HepG2 (cell line): ENCODE data around the gene CABLES2. TPM values are rescaled to one million over a fixed set of nuclear protein-coding genes. Genes with fewer than 3 reads are reported as not detected.
A peak's percentile ranks its signal among the peaks of the same experiment; 100 is the strongest.

ENCODE experiments used
- FOSL1 ChIP-seq: sonication (generic); formaldehyde crosslinking; IDR thresholded peaks from 2 replicates; pipeline ENCODE4 v1.9.0; 2021; ENCODE audit warnings: missing genetic modification reagents, borderline replicate concordance
- GABPB1 ChIP-seq: IDR thresholded peaks from 2 replicates; pipeline ENCODE4 v1.6.1; 2016; ENCODE audit warnings: mild to moderate bottlenecking, missing genetic modification reagents, moderate library complexity, missing compliant biosample characterization
- HMGXB3 ChIP-seq: sonication (generic); formaldehyde crosslinking; IDR thresholded peaks from 2 replicates; pipeline ENCODE4 v1.4.0; 2020; ENCODE audit warnings: missing genetic modification reagents, borderline replicate concordance
- HNF1A ChIP-seq, 2 experiments: sonication (generic) in 1 of 2; formaldehyde crosslinking in 1 of 2; IDR thresholded peaks; 2 replicates each; pipeline versions ENCODE4 v1.4.0 to v1.6.1; 2016 to 2020; ENCODE audit warnings: borderline replicate concordance in 1 of 2, low read depth in 1 of 2, mild to moderate bottlenecking in 1 of 2, missing genetic modification reagents in 1 of 2
- HNF4A ChIP-seq: sonication (generic); formaldehyde crosslinking; IDR thresholded peaks from 2 replicates; pipeline ENCODE4 v1.4.0; 2020; ENCODE audit warnings: missing genetic modification reagents
- HNF4G ChIP-seq, 2 experiments: sonication (generic) in 1 of 2; formaldehyde crosslinking in 1 of 2; IDR thresholded peaks; 2 replicates each; pipeline versions ENCODE4 v1.4.0 to v1.6.1; 2011 to 2020; ENCODE audit warnings: borderline replicate concordance in 2 of 2, low read depth in 2 of 2, mild to moderate bottlenecking in 2 of 2, low read length in 1 of 2, missing genetic modification reagents in 1 of 2, moderate library complexity in 1 of 2
- HNRNPH1 ChIP-seq: fragments of 200-400 bp; formaldehyde crosslinking; optimal IDR thresholded peaks from 2 replicates; pipeline ENCODE3; 2017; ENCODE audit warnings: mild to moderate bottlenecking, low read depth, low read length
- HNRNPLL ChIP-seq: fragments of 200-400 bp; formaldehyde crosslinking; IDR thresholded peaks from 2 replicates; pipeline ENCODE4 v1.6.1; 2017; ENCODE audit warnings: mild to moderate bottlenecking, low read depth, low read length; ENCODE audit not compliant: poor library complexity, severe bottlenecking
- KDM2A ChIP-seq: sonication (generic); formaldehyde crosslinking; IDR thresholded peaks from 2 replicates; pipeline ENCODE4 v1.4.0; 2020; ENCODE audit warnings: low read depth, missing genetic modification reagents, borderline replicate concordance
- PPARG ChIP-seq: conservative IDR thresholded peaks from 2 replicates; pipeline ENCODE4 v1.6.1; 2016; ENCODE audit warnings: missing biosample characterization, missing genetic modification reagents
- REPIN1 ChIP-seq: sonication (generic); formaldehyde crosslinking; IDR thresholded peaks from 2 replicates; pipeline ENCODE4 v1.8.0; 2022; ENCODE audit warnings: missing genetic modification reagents, low read depth, mild to moderate bottlenecking, borderline replicate concordance
- SP1 ChIP-seq, 2 experiments: fragments of 450-650 bp in 1 of 2; sonication (generic) in 1 of 2; formaldehyde crosslinking in 1 of 2; IDR thresholded peaks; 2 replicates each; pipeline versions ENCODE4 v1.4.0 to v1.6.1; 2016 to 2020; ENCODE audit warnings: missing genetic modification reagents in 1 of 2
- ZNF18 ChIP-seq: sonication (generic); formaldehyde crosslinking; IDR thresholded peaks from 2 replicates; pipeline ENCODE4 v1.8.0; 2022; ENCODE audit warnings: mild to moderate bottlenecking, missing genetic modification reagents; ENCODE audit not compliant: insufficient replicate concordance
- ZNF367 ChIP-seq: sonication (generic); formaldehyde crosslinking; IDR thresholded peaks from 2 replicates; pipeline ENCODE4 v1.4.0; 2020; ENCODE audit warnings: missing genetic modification reagents, borderline replicate concordance
- ZNF740 ChIP-seq: sonication (generic); formaldehyde crosslinking; IDR thresholded peaks from 2 replicates; pipeline ENCODE4 v1.4.0; 2020; ENCODE audit warnings: missing genetic modification reagents
- polyA plus RNA-seq, 8 experiments: library from polyadenylated mRNA; depleted of rRNA in 3 of 8; stranded (reverse) in 7 of 8; unstranded in 1 of 8; fragments of >200 nt; fragmentation: Illumina TruSeq in 4 of 8; extraction: Trizol in 4 of 8; gene quantifications; 2 replicates each; pipeline versions ENCODE4 v1.2.1 to v1.2.3, GENCODE V29; 2011 to 2016; ENCODE audit warnings: low read depth in 4 of 8, missing spikeins in 1 of 8, mixed read lengths in 1 of 8; ENCODE audit not compliant: insufficient read depth in 1 of 8
- total RNA-seq, 5 experiments: library from RNA; depleted of rRNA; stranded (reverse); fragments of >200 nt; fragmentation: Illumina TruSeq; extraction: Trizol; gene quantifications; 2 replicates each; pipeline ENCODE4 v1.2.3, GENCODE V29; 2016; ENCODE audit warnings: low read depth in 1 of 5

CABLES2 gene
- total and polyA plus RNA-seq, 2 of the 13 experiments (the other 11 are each of a cell fraction or from before 2014, with no cell fraction given) = 5.2 to 9.7 TPM

GRCh38 chr20:62405108-62405980, 1.7 kb downstream of the CABLES2 start (continued):
- TF ChIP-seq HNF1A (IDR thresholded peaks at IDR 0.05; ENCODE audit: low read depth) (no peak), HNF1A (CRISPR knock-in tag; IDR thresholded peaks at IDR 0.05; ENCODE audit: borderline replicate concordance) (0 out of 2 replicates have a peak, but pooled peaks have one; percentile 27), HMGXB3 (CRISPR knock-in tag) (0 out of 2 replicates have a peak, but pooled peaks have one; percentile 22), HNF4G (IDR thresholded peaks at IDR 0.05; ENCODE audit: borderline replicate concordance, low read depth, low read length) (no peak), HNF4G (CRISPR knock-in tag; IDR thresholded peaks at IDR 0.05; ENCODE audit: borderline replicate concordance, low read depth) (peak; percentile 17; the same call in 1 of the 2 replicates), HNF4A (CRISPR knock-in tag) (peak; percentile 55), KDM2A (CRISPR knock-in tag) (peak; percentile 36; the same call in 1 of the 2 replicates), FOSL1 (CRISPR knock-in tag) (0 out of 2 replicates have a peak, but pooled peaks have one; percentile 5), PPARG (CRISPR knock-in tag) (0 out of 2 replicates have a peak, but pooled peaks have one; percentile 43), GABPB1 (CRISPR knock-in tag) (peak; percentile 67), ZNF18 (no peak), SP1 (IDR thresholded peaks at IDR 0.05) (no peak), SP1 (CRISPR knock-in tag; IDR thresholded peaks at IDR 0.05) (peak; percentile 46; the same call in 1 of the 2 replicates), REPIN1 (peak; percentile 88; the same call in 1 of the 2 replicates), ZNF367 (CRISPR knock-in tag) (no peak), ZNF740 (CRISPR knock-in tag) (0 out of 2 replicates have a peak, but pooled peaks have one; percentile 53), HNRNPH1 (no peak), HNRNPLL (peak; percentile 42)
